Fibroblast of lung (primary cell): ENCODE results near the gene INO80C. TPM values are rescaled to one million over a fixed set of nuclear protein-coding genes. Genes with fewer than 3 reads are reported as not detected.

Experiments used
- DNase-seq, 2 donors: peaks; one replicate each; pipeline versions ENCODE4 v3.0.0 to v3.0.0-alpha.2; 2010; ENCODE audit warnings: low read depth in 2 of 2
- H2AFZ ChIP-seq: 2 replicates; pipeline ENCODE4 v1.5.1; 2012; ENCODE audit warnings: low read length, control low read depth, inconsistent platforms
- H3K27ac ChIP-seq: 2 replicates; pipeline ENCODE4 v1.5.1; 2011; ENCODE audit warnings: low read length, control low read depth; ENCODE audit not compliant: insufficient read depth
- H3K27me3 ChIP-seq: 2 replicates; pipeline ENCODE4 v1.5.1; 2011; ENCODE audit warnings: mild to moderate bottlenecking, low read length; ENCODE audit not compliant: control insufficient read depth, insufficient read depth
- H3K36me3 ChIP-seq: 2 replicates; pipeline ENCODE4 v1.5.1; 2011; ENCODE audit warnings: low read length; ENCODE audit not compliant: control insufficient read depth, insufficient read depth
- H3K4me1 ChIP-seq: 2 replicates; pipeline ENCODE4 v1.5.1; 2011; ENCODE audit warnings: low read length; ENCODE audit not compliant: control insufficient read depth, insufficient read depth; ENCODE audit errors: extremely low read depth
- H3K4me2 ChIP-seq: 2 replicates; pipeline ENCODE4 v1.5.1; 2011; ENCODE audit warnings: low read length, control low read depth; ENCODE audit not compliant: insufficient read depth; ENCODE audit errors: extremely low read depth
- H3K4me3 ChIP-seq, 4 experiments: fragments of 200-600 bp in 1 of 4; sonication (generic) in 1 of 4; replicated peaks in 1 of 4; 2 replicates each; pipeline ENCODE4 v1.5.1; 2011 to 2016; ENCODE audit warnings: low read length in 4 of 4, low read depth in 3 of 4, mild to moderate bottlenecking in 3 of 4, control low read depth in 2 of 4, inconsistent platforms in 1 of 4, mixed read lengths in 1 of 4; ENCODE audit not compliant: insufficient read depth in 1 of 4; ENCODE audit errors: control extremely low read depth in 1 of 4
- H3K79me2 ChIP-seq: 2 replicates; pipeline ENCODE4 v1.5.1; 2012; ENCODE audit warnings: mild to moderate bottlenecking, low read length, inconsistent platforms; ENCODE audit not compliant: control insufficient read depth, insufficient read depth
- H3K9ac ChIP-seq: 2 replicates; pipeline ENCODE4 v1.5.1; 2011; ENCODE audit warnings: mild to moderate bottlenecking, low read length, control low read depth; ENCODE audit not compliant: insufficient read depth
- H3K9me3 ChIP-seq: 2 replicates; pipeline ENCODE4 v1.5.1; 2012; ENCODE audit warnings: low read depth, low read length; ENCODE audit not compliant: control insufficient read depth, insufficient read depth
- H4K20me1 ChIP-seq: 2 replicates; pipeline ENCODE4 v1.5.1; 2011; ENCODE audit warnings: low read length; ENCODE audit not compliant: control insufficient read depth, insufficient read depth; ENCODE audit errors: extremely low read depth
- EZH2 ChIP-seq: IDR thresholded peaks from 2 replicates; pipeline ENCODE4 v1.5.1; 2012; ENCODE audit warnings: low read length, control low read depth, mild to moderate bottlenecking; ENCODE audit errors: missing control alignments
- polyA plus RNA-seq, 2 donors: library from polyadenylated mRNA; depleted of rRNA in 1 of 2; stranded (reverse) in 1 of 2; unstranded in 1 of 2; fragments of >200 nt; gene quantifications; 2 replicates each; pipeline ENCODE4 v1.2.1, GENCODE V29; 2011 to 2012; ENCODE audit warnings: missing spikeins in 1 of 2
- total RNA-seq: library from RNA; depleted of rRNA; stranded (reverse); fragments of >200 nt; gene quantifications from 2 replicates; pipeline ENCODE4 v1.2.1, GENCODE V29; 2014
- TF ChIP-seq, protein P1 (sequence below), 2 donors: IDR thresholded peaks in 1 of 2; conservative IDR thresholded peaks in 1 of 2; 1 replicate in 1 of 2; 2 replicates in 1 of 2; pipeline ENCODE4 v1.5.1; 2011 to 2012; ENCODE audit warnings: low read length in 2 of 2, control low read depth in 1 of 2, inconsistent platforms in 1 of 2, low read depth in 1 of 2, mild to moderate bottlenecking in 1 of 2

The INO80C gene
- total and polyA plus RNA-seq, 2 donors (not counting 1 experiment from before 2014, with no cell fraction given) = 3.1 to 9.4 TPM

DNA sequence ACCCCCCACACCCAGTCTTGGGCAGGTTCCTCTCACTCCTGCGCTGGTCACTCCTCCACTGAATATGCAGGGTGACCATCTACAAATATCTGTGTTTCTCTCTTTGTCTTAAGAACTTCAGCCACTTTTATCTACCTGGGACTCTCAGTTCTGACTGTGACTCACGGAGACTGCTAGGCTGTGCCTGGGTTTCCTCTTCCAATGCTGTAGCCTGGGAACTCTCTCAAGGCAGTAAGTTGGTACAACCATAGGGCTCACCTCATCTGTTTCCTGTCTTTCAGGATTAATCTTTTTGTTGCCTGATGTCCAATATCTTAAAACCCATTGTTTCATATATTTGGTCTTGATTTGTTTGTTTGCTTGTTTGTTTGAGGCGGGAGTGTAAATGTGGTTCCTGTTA lies 73.4 kb downstream of the INO80C start:
- Histone ChIP-seq H3K9me3 (no peaks in the 10 kb centered on the region), H3K4me2 (no peak overlapping the region), H3K36me3 (no peaks in the 10 kb centered on the region), H3K9ac (no peak overlapping the region), H3K4me1 (no peaks in the 10 kb centered on the region), H3K27me3 (no peaks in the 10 kb centered on the region), H3K27ac (no peak overlapping the region), H3K4me3 (no peak overlapping the region), H4K20me1 (no peaks in the 10 kb centered on the region), H3K79me2 (no peaks in the 10 kb centered on the region), H2AFZ (no peak overlapping the region)
- no peak for DNase-seq
- TF ChIP-seq, protein P1, sequence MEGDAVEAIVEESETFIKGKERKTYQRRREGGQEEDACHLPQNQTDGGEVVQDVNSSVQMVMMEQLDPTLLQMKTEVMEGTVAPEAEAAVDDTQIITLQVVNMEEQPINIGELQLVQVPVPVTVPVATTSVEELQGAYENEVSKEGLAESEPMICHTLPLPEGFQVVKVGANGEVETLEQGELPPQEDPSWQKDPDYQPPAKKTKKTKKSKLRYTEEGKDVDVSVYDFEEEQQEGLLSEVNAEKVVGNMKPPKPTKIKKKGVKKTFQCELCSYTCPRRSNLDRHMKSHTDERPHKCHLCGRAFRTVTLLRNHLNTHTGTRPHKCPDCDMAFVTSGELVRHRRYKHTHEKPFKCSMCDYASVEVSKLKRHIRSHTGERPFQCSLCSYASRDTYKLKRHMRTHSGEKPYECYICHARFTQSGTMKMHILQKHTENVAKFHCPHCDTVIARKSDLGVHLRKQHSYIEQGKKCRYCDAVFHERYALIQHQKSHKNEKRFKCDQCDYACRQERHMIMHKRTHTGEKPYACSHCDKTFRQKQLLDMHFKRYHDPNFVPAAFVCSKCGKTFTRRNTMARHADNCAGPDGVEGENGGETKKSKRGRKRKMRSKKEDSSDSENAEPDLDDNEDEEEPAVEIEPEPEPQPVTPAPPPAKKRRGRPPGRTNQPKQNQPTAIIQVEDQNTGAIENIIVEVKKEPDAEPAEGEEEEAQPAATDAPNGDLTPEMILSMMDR (conservative IDR thresholded peaks at IDR 0.05 in 1 of 2, IDR thresholded peaks at IDR 0.05 in 1 of 2; ENCODE audit: low read depth in 1 of 2, low read length in 2 of 2) = no peak
- TF ChIP-seq EZH2 = no peak

DNA sequence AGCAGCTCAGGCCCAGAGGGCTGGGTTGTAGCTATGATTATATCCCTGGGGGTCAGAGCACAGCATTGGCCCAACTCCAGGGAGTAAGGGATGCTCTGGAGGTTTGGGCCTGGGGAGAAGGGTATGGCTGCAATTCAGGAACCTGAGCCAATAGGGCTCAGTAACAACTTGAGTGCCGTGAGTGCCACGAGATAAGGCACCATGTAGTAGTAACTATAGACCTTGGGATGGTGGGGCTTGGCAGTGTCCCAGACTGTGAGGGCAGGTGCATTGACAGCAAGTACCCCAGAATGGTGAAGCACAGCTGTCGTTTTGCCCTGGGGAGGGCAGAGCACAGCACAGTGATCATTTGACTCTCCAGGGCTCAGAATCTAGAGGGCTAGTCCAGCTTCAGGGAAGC lies 75.5 kb downstream of the INO80C start:
- Histone ChIP-seq H2AFZ (no peak overlapping the region), H3K27me3 (no peaks in the 10 kb centered on the region), H3K27ac (no peak overlapping the region), H4K20me1 (no peaks in the 10 kb centered on the region), H3K9ac (no peak overlapping the region), H3K4me2 (no peak overlapping the region), H3K4me1 (no peaks in the 10 kb centered on the region), H3K79me2 (no peaks in the 10 kb centered on the region), H3K36me3 (no peaks in the 10 kb centered on the region), H3K4me3 (no peak overlapping the region), H3K9me3 (no peaks in the 10 kb centered on the region)
- DNase-seq = no peak
- no peak for TF ChIP-seq EZH2
- TF ChIP-seq, protein P1 (conservative IDR thresholded peaks at IDR 0.05 in 1 of 2, IDR thresholded peaks at IDR 0.05 in 1 of 2; ENCODE audit: low read depth in 1 of 2, low read length in 2 of 2) = no peak

DNA sequence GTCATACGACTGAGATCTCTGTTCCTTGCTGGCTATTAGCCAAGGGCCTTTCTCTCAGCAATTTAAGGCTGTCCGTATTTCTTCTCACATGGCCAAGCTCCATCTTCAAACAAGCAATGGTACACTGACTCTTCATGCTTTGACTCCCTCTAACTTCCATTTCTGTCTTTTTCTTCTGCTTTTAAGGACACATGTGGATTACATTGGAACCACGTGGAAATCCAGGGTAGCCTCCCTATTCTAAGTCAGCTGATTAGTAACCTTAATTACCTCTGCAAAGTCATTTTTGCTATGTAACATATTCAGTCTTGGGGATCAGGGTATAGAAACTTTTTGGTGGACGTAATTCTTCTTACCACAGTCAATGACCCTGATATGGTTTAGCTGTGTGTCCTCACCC lies 79.2 kb downstream of the INO80C start:
- H3K27ac ChIP-seq = no peak overlapping the region
- no peaks in the 10 kb centered on the region for H4K20me1 ChIP-seq
- H3K36me3 ChIP-seq = no peaks in the 10 kb centered on the region
- H3K4me2 ChIP-seq = no peak overlapping the region
- no peaks in the 10 kb centered on the region for H3K79me2 ChIP-seq
- no peak overlapping the region for H3K9ac ChIP-seq
- H3K4me3 ChIP-seq = no peak overlapping the region
- DNase-seq = no peak
- no peak for TF ChIP-seq EZH2
- TF ChIP-seq, protein P1 (conservative IDR thresholded peaks at IDR 0.05 in 1 of 2, IDR thresholded peaks at IDR 0.05 in 1 of 2; ENCODE audit: low read depth in 1 of 2, low read length in 2 of 2) = no peak
- no peaks in the 10 kb centered on the region for H3K4me1 ChIP-seq
- no peaks in the 10 kb centered on the region for H3K27me3 ChIP-seq
- H2AFZ ChIP-seq = no peak overlapping the region
- H3K9me3 ChIP-seq = no peaks in the 10 kb centered on the region

Other genes with a start within 250 kb of the INO80C start
- gene ZSCAN30, start 207.7 kb downstream of the INO80C start, total RNA-seq = 13.4 and 29.2 TPM in 2 replicates
- 10.2 and 12.9 TPM in 2 replicates for gene ZSCAN30, start 207.7 kb downstream of the INO80C start, polyA plus RNA-seq
- gene ZNF24, start 153.5 kb downstream of the INO80C start, total RNA-seq = 31.8 and 33.9 TPM in 2 replicates
- 16.3 and 16.9 TPM in 2 replicates for gene ZNF24, start 153.5 kb downstream of the INO80C start, polyA plus RNA-seq
- 2.8 and 5.0 TPM in 2 replicates for gene ZNF396, start 120.6 kb downstream of the INO80C start, total RNA-seq
- gene ZNF396, start 120.6 kb downstream of the INO80C start, polyA plus RNA-seq = 0.80 and 1.7 TPM in 2 replicates
- gene GALNT1, start 83.8 kb upstream of the INO80C start, total RNA-seq = 31.7 and 36.7 TPM in 2 replicates
- 43.5 and 53.3 TPM in 2 replicates for gene GALNT1, start 83.8 kb upstream of the INO80C start, polyA plus RNA-seq